Activated naive CD8-positive, alpha-beta T cell treated with anti-CD3 and anti-CD28 coated beads for 36 hours (primary cell): ENCODE data around the gene ZNF287. TPM values are rescaled to one million over a fixed set of nuclear protein-coding genes. Genes with fewer than 3 reads are reported as not detected.

Experiments
- DNase-seq: peaks from one replicate; pipeline ENCODE4 v3.0.0; 2021
- H3K27ac Mint-ChIP-seq: one replicate; pipeline ENCODE4 v1.8.0; 2022; ENCODE audit warnings: mild to moderate bottlenecking, moderate library complexity, mixed read lengths
- H3K27me3 Mint-ChIP-seq: one replicate; pipeline ENCODE4 v1.8.0; 2022; ENCODE audit warnings: mild to moderate bottlenecking, mixed read lengths
- H3K36me3 Mint-ChIP-seq: one replicate; pipeline ENCODE4 v1.8.0; 2021; ENCODE audit warnings: mild to moderate bottlenecking, mixed read lengths
- H3K4me1 Mint-ChIP-seq: one replicate; pipeline ENCODE4 v1.8.0; 2021; ENCODE audit warnings: mixed read lengths
- H3K4me3 Mint-ChIP-seq: one replicate; pipeline ENCODE4 v1.8.0; 2022; ENCODE audit warnings: mild to moderate bottlenecking, moderate library complexity, mixed read lengths
- H3K9me3 Mint-ChIP-seq: one replicate; pipeline ENCODE4 v1.8.0; 2022; ENCODE audit warnings: mixed read lengths
- total RNA-seq, 2 experiments: library from RNA; stranded (reverse); gene quantifications; one replicate each; pipeline ENCODE4 v1.2.3, GENCODE V29; 2021

The ZNF287 gene
- 1 to 10 TPM; 7.2 to 9.8 TPM for total RNA-seq

- peak; percentile 94 for DNase-seq
- H3K27me3 Mint-ChIP-seq: peaks cover 3% of the 10 kb centered on the region
- no peaks in the 10 kb centered on the region for H3K9me3 Mint-ChIP-seq
- peaks cover 9% of the 10 kb centered on the region for H3K4me1 Mint-ChIP-seq
- peaks cover 14% of the 10 kb centered on the region for H3K36me3 Mint-ChIP-seq
- peak within 1 kb of the TSS; percentile 65 for H3K27ac Mint-ChIP-seq
- H3K4me3 Mint-ChIP-seq: peak within 1 kb of the TSS; percentile 83
These were observed at the start of gene ZNF287 for GRCh38 chr17:16568541-16569357. TSS of gene ZNF287 (minus strand) at chr17:16569204. CDS start at chr17:16567731, 1,473 bp downstream.

GRCh38 chr17:16617481-16618060, 48.6 kb upstream of the ZNF287 start:
- Mint-ChIP-seq H3K9me3 (peaks cover 56% of the 10 kb centered on the region), H3K36me3 (peaks cover 32% of the 10 kb centered on the region), H3K4me3 (no peak overlapping the region), H3K4me1 (no peaks in the 10 kb centered on the region), H3K27ac (no peak overlapping the region), H3K27me3 (no peaks in the 10 kb centered on the region)
- no peak for DNase-seq

- no peaks in the 10 kb centered on the region for H3K4me1 Mint-ChIP-seq
- H3K27me3 Mint-ChIP-seq: peaks cover 4% of the 10 kb centered on the region
- no peak for DNase-seq
- peaks cover 12% of the 10 kb centered on the region for H3K9me3 Mint-ChIP-seq
- no peak overlapping the region for H3K27ac Mint-ChIP-seq
- H3K36me3 Mint-ChIP-seq: no peaks in the 10 kb centered on the region
- H3K4me3 Mint-ChIP-seq: no peak overlapping the region
These were observed 30.5 kb upstream of the ZNF287 start for GRCh38 chr17:16599537-16599936.

- H3K27ac Mint-ChIP-seq: no peak overlapping the region
- peaks cover 33% of the 10 kb centered on the region for H3K27me3 Mint-ChIP-seq
- H3K9me3 Mint-ChIP-seq: no peaks in the 10 kb centered on the region
- H3K4me1 Mint-ChIP-seq: peaks cover 2% of the 10 kb centered on the region
- H3K36me3 Mint-ChIP-seq: no peaks in the 10 kb centered on the region
- H3K4me3 Mint-ChIP-seq: no peak overlapping the region
- no peak for DNase-seq
These were observed 24.5 kb upstream of the ZNF287 start for GRCh38 chr17:16593356-16594102.

DNA sequence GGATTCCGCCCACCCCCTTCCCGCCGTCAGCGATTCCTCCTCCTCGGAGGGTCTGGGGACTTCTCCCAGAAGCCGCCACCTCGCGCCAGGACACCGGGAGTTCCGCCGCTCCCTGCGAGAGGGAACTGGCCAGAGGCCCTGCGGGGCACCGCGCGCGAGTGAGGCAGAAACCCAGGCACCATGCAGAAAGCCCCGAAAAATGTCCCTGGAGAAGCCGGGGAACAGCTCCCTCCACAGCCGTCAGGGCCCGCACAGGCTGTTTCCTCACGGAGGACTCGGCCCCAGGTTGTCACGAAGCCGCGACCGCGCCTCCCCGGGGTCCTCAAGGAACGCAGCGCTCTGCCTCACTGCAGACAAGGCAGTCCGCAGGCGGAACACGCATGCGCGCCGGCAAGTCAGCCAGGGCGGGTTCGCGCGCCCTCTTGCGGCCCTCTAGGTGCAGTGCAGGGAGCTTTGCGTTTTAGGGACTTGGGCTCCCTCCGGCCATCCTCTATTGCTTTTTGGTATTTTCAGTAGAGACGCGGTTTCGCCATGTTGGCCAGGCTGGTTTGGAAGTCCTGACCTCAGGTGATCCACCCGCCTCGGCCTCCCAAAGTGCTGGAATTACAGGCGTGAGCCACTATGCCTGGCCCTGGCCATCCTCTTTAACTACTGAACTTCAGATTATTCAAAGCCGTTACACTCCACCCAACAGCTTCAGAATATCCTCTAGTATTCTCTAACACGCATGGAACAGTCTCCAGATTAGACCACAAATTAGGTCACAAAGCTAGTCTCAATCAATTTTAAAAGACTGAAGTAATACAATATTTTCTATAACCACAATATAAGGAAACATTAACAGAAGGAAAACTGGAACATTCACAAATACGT, 20.3 kb upstream of the ZNF287 start:
- Mint-ChIP-seq H3K4me3 (peak overlapping the region; percentile 57), H3K27me3 (peaks cover 53% of the 10 kb centered on the region), H3K4me1 (peaks cover 8% of the 10 kb centered on the region), H3K9me3 (peaks cover 1% of the 10 kb centered on the region), H3K27ac (peak overlapping the region; percentile 2), H3K36me3 (no peaks in the 10 kb centered on the region)
- DNase-seq: peak; percentile 92

DNA sequence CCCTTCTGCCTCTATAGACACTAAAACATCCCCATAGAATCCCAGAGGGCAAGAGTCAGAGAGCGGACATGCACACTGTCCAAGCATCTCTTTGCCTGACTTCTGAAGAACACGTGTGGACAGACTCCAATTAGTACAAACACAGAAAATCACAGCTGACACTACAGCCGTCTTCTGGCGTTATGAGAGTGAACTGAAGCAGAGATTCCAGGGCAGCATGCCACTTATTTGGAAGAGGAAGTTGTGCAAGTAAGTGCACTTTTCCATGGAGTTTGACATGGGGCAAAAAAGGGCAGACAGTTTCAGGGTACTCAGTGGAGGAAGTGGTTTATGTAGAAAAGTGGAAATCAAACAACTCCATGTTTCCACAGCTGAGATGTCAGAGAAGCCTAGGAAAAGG, 16.8 kb upstream of the ZNF287 start:
- no peak for DNase-seq
- no peak overlapping the region for H3K27ac Mint-ChIP-seq
- H3K4me1 Mint-ChIP-seq: peaks cover 20% of the 10 kb centered on the region
- H3K27me3 Mint-ChIP-seq: peaks cover 31% of the 10 kb centered on the region
- peaks cover 1% of the 10 kb centered on the region for H3K9me3 Mint-ChIP-seq
- H3K36me3 Mint-ChIP-seq: no peaks in the 10 kb centered on the region
- no peak overlapping the region for H3K4me3 Mint-ChIP-seq

DNA sequence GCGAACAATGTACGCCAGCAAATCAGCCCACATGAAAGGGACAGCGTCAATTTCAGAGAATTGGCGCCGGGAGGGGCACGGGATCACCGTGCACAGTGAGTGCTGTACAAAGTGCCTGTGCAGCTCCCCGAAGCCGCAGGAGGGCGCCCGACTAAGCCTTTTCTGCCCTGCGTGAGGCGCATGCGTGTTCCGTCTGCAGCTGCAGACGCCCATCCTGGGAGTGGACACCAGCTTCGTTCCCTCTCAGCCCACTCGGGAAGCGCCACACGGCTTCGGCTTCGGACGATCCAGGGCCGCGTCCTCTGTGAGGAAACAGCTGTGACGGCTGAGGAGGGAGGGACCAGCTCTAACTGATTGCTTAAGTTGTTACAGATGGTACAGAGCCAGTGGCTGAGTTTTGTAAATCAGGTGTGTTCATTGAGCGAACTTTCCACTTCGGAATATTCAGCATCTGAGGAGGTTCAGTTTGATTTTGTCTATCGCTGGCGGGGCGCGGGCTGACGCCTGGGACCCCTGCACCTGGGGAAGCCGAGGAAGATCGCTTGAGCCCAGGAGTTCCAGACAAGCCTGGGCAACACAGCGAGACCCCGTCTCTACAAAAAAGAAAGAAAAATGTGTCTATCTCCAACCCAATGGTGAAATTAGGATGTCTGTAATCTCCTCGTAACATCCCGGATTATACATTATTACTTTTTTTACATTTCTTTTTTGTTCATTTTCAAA, 15.4 kb upstream of the ZNF287 start:
- Mint-ChIP-seq H3K9me3 (peaks cover 1% of the 10 kb centered on the region), H3K4me3 (peak overlapping the region; percentile 66), H3K27ac (peak overlapping the region; percentile 87), H3K4me1 (peaks cover 18% of the 10 kb centered on the region), H3K36me3 (no peaks in the 10 kb centered on the region), H3K27me3 (peaks cover 33% of the 10 kb centered on the region)
- DNase-seq: peak; percentile 91

DNA sequence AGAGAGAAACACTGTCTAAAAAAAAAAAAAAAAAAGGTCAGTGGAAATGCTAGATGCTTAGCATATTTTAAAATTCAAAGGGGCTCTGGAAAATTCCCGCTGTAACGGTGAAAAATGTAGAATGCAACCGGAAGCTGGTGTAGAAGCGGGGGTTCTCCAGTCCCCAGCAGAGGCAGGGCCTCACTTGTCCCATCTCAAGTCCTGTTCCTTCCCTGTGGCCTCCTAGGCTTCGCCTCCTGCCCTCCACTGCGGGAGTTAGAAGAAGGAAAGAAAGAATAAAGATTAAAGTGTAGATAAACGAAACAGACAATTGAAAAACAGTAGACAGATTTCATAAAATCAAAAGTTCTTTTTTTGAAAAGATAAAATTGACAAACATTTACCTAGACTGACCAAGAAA, 14.8 kb upstream of the ZNF287 start:
- peaks cover 33% of the 10 kb centered on the region for H3K27me3 Mint-ChIP-seq
- H3K9me3 Mint-ChIP-seq: peaks cover 1% of the 10 kb centered on the region
- H3K4me3 Mint-ChIP-seq: peak overlapping the region; percentile 66
- no peaks in the 10 kb centered on the region for H3K36me3 Mint-ChIP-seq
- DNase-seq: no peak
- H3K4me1 Mint-ChIP-seq: peaks cover 18% of the 10 kb centered on the region
- H3K27ac Mint-ChIP-seq: peak overlapping the region; percentile 87

DNA sequence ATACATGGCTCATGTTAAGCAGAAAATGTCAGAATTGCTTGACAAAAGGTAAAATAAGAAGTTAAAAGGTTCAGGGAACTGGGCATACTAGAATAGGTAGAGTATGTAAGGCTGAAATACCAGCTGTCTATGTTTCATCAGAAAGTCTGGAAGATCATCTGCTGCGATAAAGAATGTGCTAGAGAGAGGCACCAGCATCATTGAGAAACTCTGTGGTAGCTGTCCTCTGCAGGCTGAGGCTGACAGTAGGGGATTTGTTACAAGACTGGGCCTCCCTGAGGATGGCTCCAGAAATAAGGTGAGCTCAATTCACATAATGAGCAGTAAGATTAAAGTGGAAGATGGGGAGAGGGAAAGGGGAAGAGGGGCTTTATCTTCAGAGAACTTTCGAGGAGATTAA, 4.5 kb upstream of the ZNF287 start:
- no peak for DNase-seq
- Mint-ChIP-seq H3K36me3 (no peaks in the 10 kb centered on the region), H3K4me3 (no peak overlapping the region), H3K27me3 (peaks cover 3% of the 10 kb centered on the region), H3K27ac (no peak overlapping the region), H3K9me3 (no peaks in the 10 kb centered on the region), H3K4me1 (peaks cover 6% of the 10 kb centered on the region)

GRCh38 chr17:16569358-16569712, 331 bp upstream of the ZNF287 start:
- H3K4me3 Mint-ChIP-seq: peak overlapping the region; percentile 83
- H3K4me1 Mint-ChIP-seq: peaks cover 9% of the 10 kb centered on the region
- no peak for DNase-seq
- peaks cover 12% of the 10 kb centered on the region for H3K36me3 Mint-ChIP-seq
- no peaks in the 10 kb centered on the region for H3K9me3 Mint-ChIP-seq
- H3K27ac Mint-ChIP-seq: no peak overlapping the region
- H3K27me3 Mint-ChIP-seq: peaks cover 3% of the 10 kb centered on the region

DNA sequence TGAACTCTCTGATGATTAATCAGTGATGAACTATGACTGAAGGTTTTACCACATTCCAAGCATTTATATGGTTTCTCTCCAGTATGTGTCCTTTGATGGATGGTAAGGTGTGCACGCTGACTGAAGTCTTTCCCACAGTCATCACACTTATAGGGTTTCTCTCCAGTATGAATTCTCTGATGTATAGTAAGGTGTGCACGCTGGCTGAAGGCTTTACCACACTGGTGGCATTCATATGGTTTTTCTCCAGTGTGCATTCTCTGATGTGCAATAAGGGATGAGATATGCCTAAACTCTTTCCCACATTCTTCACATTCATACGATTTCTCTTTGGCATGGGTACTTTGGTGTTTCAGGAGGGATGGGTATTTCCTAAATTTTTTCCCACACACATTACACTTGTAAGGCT, 16.4 kb downstream of the ZNF287 start:
- Mint-ChIP-seq H3K27ac (no peak overlapping the region), H3K9me3 (peaks cover 72% of the 10 kb centered on the region), H3K4me1 (no peaks in the 10 kb centered on the region), H3K36me3 (peaks cover 71% of the 10 kb centered on the region), H3K4me3 (no peak overlapping the region), H3K27me3 (no peaks in the 10 kb centered on the region)
- DNase-seq: no peak

- H3K9me3 Mint-ChIP-seq: peaks cover 72% of the 10 kb centered on the region
- peaks cover 65% of the 10 kb centered on the region for H3K36me3 Mint-ChIP-seq
- no peaks in the 10 kb centered on the region for H3K4me1 Mint-ChIP-seq
- no peak overlapping the region for H3K27ac Mint-ChIP-seq
- DNase-seq: no peak
- no peaks in the 10 kb centered on the region for H3K27me3 Mint-ChIP-seq
- H3K4me3 Mint-ChIP-seq: no peak overlapping the region
These were observed 16.9 kb downstream of the ZNF287 start for GRCh38 chr17:16551878-16552636.

- peak overlapping the region; percentile 73 for H3K27ac Mint-ChIP-seq
- peak overlapping the region; percentile 93 for H3K4me3 Mint-ChIP-seq
- H3K4me1 Mint-ChIP-seq: peaks cover 12% of the 10 kb centered on the region
- H3K36me3 Mint-ChIP-seq: no peaks in the 10 kb centered on the region
- peaks cover 9% of the 10 kb centered on the region for H3K9me3 Mint-ChIP-seq
- DNase-seq: no peak
- H3K27me3 Mint-ChIP-seq: no peaks in the 10 kb centered on the region
These were observed 31.9 kb downstream of the ZNF287 start for GRCh38 chr17:16537130-16537458.

DNA sequence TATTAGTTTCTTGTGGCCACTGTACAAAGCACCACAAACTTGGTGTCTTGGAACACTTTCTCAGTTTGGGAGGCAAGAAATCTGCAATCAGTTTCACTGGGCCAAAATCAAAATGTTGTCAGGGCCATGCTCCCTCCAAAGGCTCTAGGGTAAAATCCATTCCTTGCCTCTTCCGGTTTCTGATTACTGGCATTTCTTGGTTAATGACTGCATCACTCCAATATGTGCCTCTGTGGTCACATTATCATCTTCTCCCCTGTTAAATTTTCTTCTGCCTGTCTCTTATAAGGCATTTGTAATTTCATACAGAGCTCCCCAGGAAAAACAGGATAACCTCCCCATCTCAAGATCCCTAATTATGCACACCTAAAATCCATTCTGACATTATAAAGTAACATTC, 34.8 kb downstream of the ZNF287 start:
- no peak overlapping the region for H3K4me3 Mint-ChIP-seq
- no peaks in the 10 kb centered on the region for H3K36me3 Mint-ChIP-seq
- peaks cover 4% of the 10 kb centered on the region for H3K9me3 Mint-ChIP-seq
- H3K4me1 Mint-ChIP-seq: peaks cover 12% of the 10 kb centered on the region
- no peak overlapping the region for H3K27ac Mint-ChIP-seq
- no peak for DNase-seq
- peaks cover 23% of the 10 kb centered on the region for H3K27me3 Mint-ChIP-seq
